ENCODE results near the gene FREM1. TPM values are rescaled to one million over a fixed set of nuclear protein-coding genes. Genes with fewer than 3 reads are reported as not detected.

FREM1 gene
- total and polyA plus RNA-seq, 4 donors = 0.33 to 21.8 (median 1.3) TPM

GRCh38 chr9:14836885-14837284 is 73.3 kb downstream of the FREM1 start:
- 93 to 97% methylated on average over 7 of the region's 7 CpGs for WGBS, 2 donors
- Histone ChIP-seq H3K27ac (ENCODE audit: low read depth in 1 of 2, low read length in 1 of 2) (no peak overlapping the region), H3K27me3 (ENCODE audit: control insufficient read depth in 3 of 3, insufficient read depth in 3 of 3, low read length in 2 of 3) (no peaks in the 10 kb centered on the region), H3K4me1 (ENCODE audit: control insufficient read depth in 5 of 5, insufficient read depth in 5 of 5, low read length in 5 of 5) (no peaks in the 10 kb centered on the region), H3K4me3 (no peak overlapping the region), H3K9ac (ENCODE audit: insufficient read depth in 1 of 2, low read length in 2 of 2) (no peak overlapping the region), H3K9me3 (ENCODE audit: control insufficient read depth in 4 of 4, insufficient read depth in 3 of 4, low read length in 3 of 4) (no peaks in the 10 kb centered on the region), H3K36me3 (ENCODE audit: control insufficient read depth in 4 of 4, insufficient read depth in 4 of 4, low read length in 4 of 4) (peaks cover 0 to 24% (median 11%) of the 10 kb centered on the region in 4 donors)
- ATAC-seq (ENCODE audit: insufficient read depth, low FRiP score) (no peak), DNase-seq (no peak)
- no peak for TF ChIP-seq CTCF (IDR thresholded peaks at IDR 0.05; ENCODE audit: control extremely low read depth, extremely low read depth)

- Histone ChIP-seq H3K9ac (ENCODE audit: insufficient read depth in 1 of 2, low read length in 2 of 2) (no peak overlapping the region), H3K9me3 (ENCODE audit: control insufficient read depth in 4 of 4, insufficient read depth in 3 of 4, low read length in 3 of 4) (no peaks in the 10 kb centered on the region), H3K4me1 (ENCODE audit: control insufficient read depth in 5 of 5, insufficient read depth in 5 of 5, low read length in 5 of 5) (peaks cover 0 to 4% (median 0%) of the 10 kb centered on the region in 5 donors), H3K36me3 (ENCODE audit: control insufficient read depth in 4 of 4, insufficient read depth in 4 of 4, low read length in 4 of 4) (peaks cover 0 to 45% (median 18%) of the 10 kb centered on the region in 4 donors), H3K4me3 (no peak overlapping the region), H3K27ac (ENCODE audit: low read depth in 1 of 2, low read length in 1 of 2) (no peak overlapping the region), H3K27me3 (ENCODE audit: control insufficient read depth in 3 of 3, insufficient read depth in 3 of 3, low read length in 2 of 3) (no peaks in the 10 kb centered on the region)
- TF ChIP-seq CTCF (IDR thresholded peaks at IDR 0.05; ENCODE audit: control extremely low read depth, extremely low read depth) = no peak
- WGBS, 2 donors = 94 to 96% methylated on average over 14 of the region's 14 CpGs
- no peak for DNase-seq
- no peak for ATAC-seq (ENCODE audit: insufficient read depth, low FRiP score)
Observed at GRCh38 chr9:14831661-14832060, 78.6 kb downstream of the FREM1 start.

GRCh38 chr9:14831074-14831473 is 79.2 kb downstream of the FREM1 start:
- H3K4me1 ChIP-seq (ENCODE audit: control insufficient read depth in 5 of 5, insufficient read depth in 5 of 5, low read length in 5 of 5) = peaks cover 0 to 4% (median 0%) of the 10 kb centered on the region in 5 donors
- no peak overlapping the region for H3K4me3 ChIP-seq
- DNase-seq = no peak
- H3K9ac ChIP-seq (ENCODE audit: insufficient read depth in 1 of 2, low read length in 2 of 2) = no peak overlapping the region
- H3K27ac ChIP-seq (ENCODE audit: low read depth in 1 of 2, low read length in 1 of 2) = no peak overlapping the region
- H3K27me3 ChIP-seq (ENCODE audit: control insufficient read depth in 3 of 3, insufficient read depth in 3 of 3, low read length in 2 of 3) = no peaks in the 10 kb centered on the region
- 84 to 88% methylated on average over 6 of the region's 6 CpGs for WGBS, 2 donors
- no peaks in the 10 kb centered on the region for H3K9me3 ChIP-seq (ENCODE audit: control insufficient read depth in 4 of 4, insufficient read depth in 3 of 4, low read length in 3 of 4)
- H3K36me3 ChIP-seq (ENCODE audit: control insufficient read depth in 4 of 4, insufficient read depth in 4 of 4, low read length in 4 of 4) = peaks cover 0 to 50% (median 18%) of the 10 kb centered on the region in 4 donors
- no peak for ATAC-seq (ENCODE audit: insufficient read depth, low FRiP score)
- no peak for TF ChIP-seq CTCF (IDR thresholded peaks at IDR 0.05; ENCODE audit: control extremely low read depth, extremely low read depth)

GRCh38 chr9:14830057-14830456 is 80.2 kb downstream of the FREM1 start:
- WGBS, 2 donors = 83% methylated on average over 1 of the region's 1 CpG
- Histone ChIP-seq H3K4me3 (no peak overlapping the region), H3K9ac (ENCODE audit: insufficient read depth in 1 of 2, low read length in 2 of 2) (no peak overlapping the region), H3K36me3 (ENCODE audit: control insufficient read depth in 4 of 4, insufficient read depth in 4 of 4, low read length in 4 of 4) (peaks cover 0 to 47% (median 17%) of the 10 kb centered on the region in 4 donors), H3K9me3 (ENCODE audit: control insufficient read depth in 4 of 4, insufficient read depth in 3 of 4, low read length in 3 of 4) (no peaks in the 10 kb centered on the region), H3K27me3 (ENCODE audit: control insufficient read depth in 3 of 3, insufficient read depth in 3 of 3, low read length in 2 of 3) (no peaks in the 10 kb centered on the region), H3K27ac (ENCODE audit: low read depth in 1 of 2, low read length in 1 of 2) (no peak overlapping the region), H3K4me1 (ENCODE audit: control insufficient read depth in 5 of 5, insufficient read depth in 5 of 5, low read length in 5 of 5) (peaks cover 0 to 4% (median 0%) of the 10 kb centered on the region in 5 donors)
- no peak for TF ChIP-seq CTCF (IDR thresholded peaks at IDR 0.05; ENCODE audit: control extremely low read depth, extremely low read depth)
- no peak for DNase-seq
- no peak for ATAC-seq (ENCODE audit: insufficient read depth, low FRiP score)

Measured in lung (tissue), 12 donors.